Measurements from ENCODE around the gene RELA. TPM values are rescaled to one million over a fixed set of nuclear protein-coding genes. Genes with fewer than 3 reads are reported as not detected.

RELA gene
- total and polyA plus RNA-seq, 10 of the 15 experiments (the other 5 are each of a cell fraction or from before 2014, with no cell fraction given) = 5.1 to 56.4 (median 34.2) TPM

DNA sequence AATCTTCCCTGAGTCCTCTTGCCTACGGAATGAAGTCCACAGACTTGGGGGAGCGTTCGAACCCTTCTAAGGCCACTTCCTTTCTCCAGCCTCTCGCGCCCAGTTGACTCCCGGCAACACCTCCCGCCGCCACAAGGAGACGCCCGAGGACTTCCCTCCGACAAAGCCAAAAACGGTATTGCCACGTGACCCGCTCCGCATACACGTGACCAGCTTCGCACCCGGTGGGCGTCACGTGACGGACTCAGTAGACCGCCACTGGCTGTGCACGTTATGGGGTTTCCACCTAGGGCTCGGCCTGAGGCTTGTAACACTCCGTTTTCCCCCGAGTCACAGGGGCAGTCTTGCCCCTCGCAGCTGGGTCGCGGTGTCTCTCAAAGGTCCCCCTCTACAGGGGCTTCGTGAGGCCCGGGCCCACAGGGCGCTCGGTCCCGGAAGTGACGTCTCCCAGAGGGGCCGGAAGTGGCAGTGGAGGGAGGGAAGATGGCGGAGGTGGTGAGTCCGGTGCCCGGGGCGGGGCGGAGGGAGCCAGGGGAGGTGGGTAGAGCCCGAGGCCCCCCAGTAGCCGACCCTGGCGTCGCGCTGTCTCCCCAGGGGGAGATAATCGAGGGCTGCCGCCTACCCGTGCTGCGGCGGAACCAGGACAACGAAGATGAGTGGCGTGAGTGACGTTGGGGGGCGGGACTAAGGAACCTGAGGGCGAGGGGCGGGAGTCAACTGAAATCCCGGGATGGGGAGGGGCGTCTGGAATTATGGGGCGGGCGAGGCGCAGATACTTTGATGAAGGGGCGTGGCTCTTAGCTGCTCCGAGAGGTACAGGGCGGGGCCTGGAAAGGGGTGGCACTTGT lies 49.3 kb upstream of the RELA start, which contains the start of gene KAT5 (continued):
- TF ChIP-seq, protein P1, sequence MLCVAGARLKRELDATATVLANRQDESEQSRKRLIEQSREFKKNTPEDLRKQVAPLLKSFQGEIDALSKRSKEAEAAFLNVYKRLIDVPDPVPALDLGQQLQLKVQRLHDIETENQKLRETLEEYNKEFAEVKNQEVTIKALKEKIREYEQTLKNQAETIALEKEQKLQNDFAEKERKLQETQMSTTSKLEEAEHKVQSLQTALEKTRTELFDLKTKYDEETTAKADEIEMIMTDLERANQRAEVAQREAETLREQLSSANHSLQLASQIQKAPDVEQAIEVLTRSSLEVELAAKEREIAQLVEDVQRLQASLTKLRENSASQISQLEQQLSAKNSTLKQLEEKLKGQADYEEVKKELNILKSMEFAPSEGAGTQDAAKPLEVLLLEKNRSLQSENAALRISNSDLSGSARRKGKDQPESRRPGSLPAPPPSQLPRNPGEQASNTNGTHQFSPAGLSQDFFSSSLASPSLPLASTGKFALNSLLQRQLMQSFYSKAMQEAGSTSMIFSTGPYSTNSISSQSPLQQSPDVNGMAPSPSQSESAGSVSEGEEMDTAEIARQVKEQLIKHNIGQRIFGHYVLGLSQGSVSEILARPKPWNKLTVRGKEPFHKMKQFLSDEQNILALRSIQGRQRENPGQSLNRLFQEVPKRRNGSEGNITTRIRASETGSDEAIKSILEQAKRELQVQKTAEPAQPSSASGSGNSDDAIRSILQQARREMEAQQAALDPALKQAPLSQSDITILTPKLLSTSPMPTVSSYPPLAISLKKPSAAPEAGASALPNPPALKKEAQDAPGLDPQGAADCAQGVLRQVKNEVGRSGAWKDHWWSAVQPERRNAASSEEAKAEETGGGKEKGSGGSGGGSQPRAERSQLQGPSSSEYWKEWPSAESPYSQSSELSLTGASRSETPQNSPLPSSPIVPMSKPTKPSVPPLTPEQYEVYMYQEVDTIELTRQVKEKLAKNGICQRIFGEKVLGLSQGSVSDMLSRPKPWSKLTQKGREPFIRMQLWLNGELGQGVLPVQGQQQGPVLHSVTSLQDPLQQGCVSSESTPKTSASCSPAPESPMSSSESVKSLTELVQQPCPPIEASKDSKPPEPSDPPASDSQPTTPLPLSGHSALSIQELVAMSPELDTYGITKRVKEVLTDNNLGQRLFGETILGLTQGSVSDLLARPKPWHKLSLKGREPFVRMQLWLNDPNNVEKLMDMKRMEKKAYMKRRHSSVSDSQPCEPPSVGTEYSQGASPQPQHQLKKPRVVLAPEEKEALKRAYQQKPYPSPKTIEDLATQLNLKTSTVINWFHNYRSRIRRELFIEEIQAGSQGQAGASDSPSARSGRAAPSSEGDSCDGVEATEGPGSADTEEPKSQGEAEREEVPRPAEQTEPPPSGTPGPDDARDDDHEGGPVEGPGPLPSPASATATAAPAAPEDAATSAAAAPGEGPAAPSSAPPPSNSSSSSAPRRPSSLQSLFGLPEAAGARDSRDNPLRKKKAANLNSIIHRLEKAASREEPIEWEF (IDR thresholded peaks at IDR 0.05; ENCODE audit: insufficient replicate concordance, low read depth, low read length) = no peak
- peak; percentile 97 for TF ChIP-seq FOS (IDR thresholded peaks at IDR 0.05; ENCODE audit: borderline replicate concordance, extremely low read depth, insufficient read length)
- no peak for TF ChIP-seq IRF5 (IDR thresholded peaks at IDR 0.05; ENCODE audit: borderline replicate concordance)
- no peak for TF ChIP-seq SMAD1 (IDR thresholded peaks at IDR 0.05; ENCODE audit: low read depth, partially characterized antibody)
- TF ChIP-seq, protein P2, sequence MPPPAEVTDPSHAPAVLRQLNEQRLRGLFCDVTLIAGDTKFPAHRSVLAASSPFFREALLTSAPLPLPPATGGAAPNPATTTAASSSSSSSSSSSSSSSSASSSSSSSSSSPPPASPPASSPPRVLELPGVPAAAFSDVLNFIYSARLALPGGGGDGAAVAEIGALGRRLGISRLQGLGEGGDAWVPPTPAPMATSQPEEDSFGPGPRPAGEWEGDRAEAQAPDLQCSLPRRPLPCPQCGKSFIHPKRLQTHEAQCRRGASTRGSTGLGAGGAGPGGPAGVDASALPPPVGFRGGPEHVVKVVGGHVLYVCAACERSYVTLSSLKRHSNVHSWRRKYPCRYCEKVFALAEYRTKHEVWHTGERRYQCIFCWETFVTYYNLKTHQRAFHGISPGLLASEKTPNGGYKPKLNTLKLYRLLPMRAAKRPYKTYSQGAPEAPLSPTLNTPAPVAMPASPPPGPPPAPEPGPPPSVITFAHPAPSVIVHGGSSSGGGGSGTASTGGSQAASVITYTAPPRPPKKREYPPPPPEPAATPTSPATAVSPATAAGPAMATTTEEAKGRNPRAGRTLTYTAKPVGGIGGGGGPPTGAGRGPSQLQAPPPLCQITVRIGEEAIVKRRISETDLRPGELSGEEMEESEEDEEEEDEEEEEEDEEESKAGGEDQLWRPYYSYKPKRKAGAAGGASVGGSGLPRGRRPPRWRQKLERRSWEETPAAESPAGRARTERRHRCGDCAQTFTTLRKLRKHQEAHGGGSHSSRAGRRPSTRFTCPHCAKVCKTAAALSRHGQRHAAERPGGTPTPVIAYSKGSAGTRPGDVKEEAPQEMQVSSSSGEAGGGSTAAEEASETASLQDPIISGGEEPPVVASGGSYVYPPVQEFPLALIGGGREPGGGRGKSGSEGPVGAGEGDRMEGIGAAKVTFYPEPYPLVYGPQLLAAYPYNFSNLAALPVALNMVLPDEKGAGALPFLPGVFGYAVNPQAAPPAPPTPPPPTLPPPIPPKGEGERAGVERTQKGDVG (CRISPR knock-in tag; IDR thresholded peaks at IDR 0.05) = peak; percentile 78; the same call in 1 of the 2 replicates
- TF ChIP-seq TCF7 (IDR thresholded peaks at IDR 0.05; ENCODE audit: borderline replicate concordance) = no peak
- TF ChIP-seq IKZF2 (IDR thresholded peaks at IDR 0.05) = peak; percentile 34 to 48; a peak in 3 of 4 replicates
- no peak for TF ChIP-seq BMI1 (IDR thresholded peaks at IDR 0.05; ENCODE audit: borderline replicate concordance)
- TF ChIP-seq, protein P3, sequence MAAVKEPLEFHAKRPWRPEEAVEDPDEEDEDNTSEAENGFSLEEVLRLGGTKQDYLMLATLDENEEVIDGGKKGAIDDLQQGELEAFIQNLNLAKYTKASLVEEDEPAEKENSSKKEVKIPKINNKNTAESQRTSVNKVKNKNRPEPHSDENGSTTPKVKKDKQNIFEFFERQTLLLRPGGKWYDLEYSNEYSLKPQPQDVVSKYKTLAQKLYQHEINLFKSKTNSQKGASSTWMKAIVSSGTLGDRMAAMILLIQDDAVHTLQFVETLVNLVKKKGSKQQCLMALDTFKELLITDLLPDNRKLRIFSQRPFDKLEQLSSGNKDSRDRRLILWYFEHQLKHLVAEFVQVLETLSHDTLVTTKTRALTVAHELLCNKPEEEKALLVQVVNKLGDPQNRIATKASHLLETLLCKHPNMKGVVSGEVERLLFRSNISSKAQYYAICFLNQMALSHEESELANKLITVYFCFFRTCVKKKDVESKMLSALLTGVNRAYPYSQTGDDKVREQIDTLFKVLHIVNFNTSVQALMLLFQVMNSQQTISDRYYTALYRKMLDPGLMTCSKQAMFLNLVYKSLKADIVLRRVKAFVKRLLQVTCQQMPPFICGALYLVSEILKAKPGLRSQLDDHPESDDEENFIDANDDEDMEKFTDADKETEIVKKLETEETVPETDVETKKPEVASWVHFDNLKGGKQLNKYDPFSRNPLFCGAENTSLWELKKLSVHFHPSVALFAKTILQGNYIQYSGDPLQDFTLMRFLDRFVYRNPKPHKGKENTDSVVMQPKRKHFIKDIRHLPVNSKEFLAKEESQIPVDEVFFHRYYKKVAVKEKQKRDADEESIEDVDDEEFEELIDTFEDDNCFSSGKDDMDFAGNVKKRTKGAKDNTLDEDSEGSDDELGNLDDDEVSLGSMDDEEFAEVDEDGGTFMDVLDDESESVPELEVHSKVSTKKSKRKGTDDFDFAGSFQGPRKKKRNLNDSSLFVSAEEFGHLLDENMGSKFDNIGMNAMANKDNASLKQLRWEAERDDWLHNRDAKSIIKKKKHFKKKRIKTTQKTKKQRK (IDR thresholded peaks at IDR 0.05; ENCODE audit: low read depth, low read length) = peak; percentile 19; the same call in 1 of the 2 replicates
- peak; percentile 96 for TF ChIP-seq SIN3A (IDR thresholded peaks at IDR 0.05; ENCODE audit: low read depth, low read length)
- peak; percentile 67; the same call in 1 of the 2 replicates for TF ChIP-seq NR2C1 (IDR thresholded peaks at IDR 0.05)
- TF ChIP-seq SMARCA5 (IDR thresholded peaks at IDR 0.05) = peak; percentile 86
- TF ChIP-seq JUNB (IDR thresholded peaks at IDR 0.05) = no peak
- TF ChIP-seq MYC (IDR thresholded peaks at IDR 0.05; ENCODE audit: insufficient read depth, insufficient read length, insufficient replicate concordance, low read length, severe bottlenecking) = no peak
- TF ChIP-seq SREBF1 (IDR thresholded peaks at IDR 0.05; ENCODE audit: low read length) = no peak
